ENCODE measurements around the gene IGFN1. TPM values are rescaled to one million over a fixed set of nuclear protein-coding genes. Genes with fewer than 3 reads are reported as not detected.

Gene IGFN1
- total and polyA plus RNA-seq, 2 experiments from 2014 or later: not detected

- TF ChIP-seq, protein P1, sequence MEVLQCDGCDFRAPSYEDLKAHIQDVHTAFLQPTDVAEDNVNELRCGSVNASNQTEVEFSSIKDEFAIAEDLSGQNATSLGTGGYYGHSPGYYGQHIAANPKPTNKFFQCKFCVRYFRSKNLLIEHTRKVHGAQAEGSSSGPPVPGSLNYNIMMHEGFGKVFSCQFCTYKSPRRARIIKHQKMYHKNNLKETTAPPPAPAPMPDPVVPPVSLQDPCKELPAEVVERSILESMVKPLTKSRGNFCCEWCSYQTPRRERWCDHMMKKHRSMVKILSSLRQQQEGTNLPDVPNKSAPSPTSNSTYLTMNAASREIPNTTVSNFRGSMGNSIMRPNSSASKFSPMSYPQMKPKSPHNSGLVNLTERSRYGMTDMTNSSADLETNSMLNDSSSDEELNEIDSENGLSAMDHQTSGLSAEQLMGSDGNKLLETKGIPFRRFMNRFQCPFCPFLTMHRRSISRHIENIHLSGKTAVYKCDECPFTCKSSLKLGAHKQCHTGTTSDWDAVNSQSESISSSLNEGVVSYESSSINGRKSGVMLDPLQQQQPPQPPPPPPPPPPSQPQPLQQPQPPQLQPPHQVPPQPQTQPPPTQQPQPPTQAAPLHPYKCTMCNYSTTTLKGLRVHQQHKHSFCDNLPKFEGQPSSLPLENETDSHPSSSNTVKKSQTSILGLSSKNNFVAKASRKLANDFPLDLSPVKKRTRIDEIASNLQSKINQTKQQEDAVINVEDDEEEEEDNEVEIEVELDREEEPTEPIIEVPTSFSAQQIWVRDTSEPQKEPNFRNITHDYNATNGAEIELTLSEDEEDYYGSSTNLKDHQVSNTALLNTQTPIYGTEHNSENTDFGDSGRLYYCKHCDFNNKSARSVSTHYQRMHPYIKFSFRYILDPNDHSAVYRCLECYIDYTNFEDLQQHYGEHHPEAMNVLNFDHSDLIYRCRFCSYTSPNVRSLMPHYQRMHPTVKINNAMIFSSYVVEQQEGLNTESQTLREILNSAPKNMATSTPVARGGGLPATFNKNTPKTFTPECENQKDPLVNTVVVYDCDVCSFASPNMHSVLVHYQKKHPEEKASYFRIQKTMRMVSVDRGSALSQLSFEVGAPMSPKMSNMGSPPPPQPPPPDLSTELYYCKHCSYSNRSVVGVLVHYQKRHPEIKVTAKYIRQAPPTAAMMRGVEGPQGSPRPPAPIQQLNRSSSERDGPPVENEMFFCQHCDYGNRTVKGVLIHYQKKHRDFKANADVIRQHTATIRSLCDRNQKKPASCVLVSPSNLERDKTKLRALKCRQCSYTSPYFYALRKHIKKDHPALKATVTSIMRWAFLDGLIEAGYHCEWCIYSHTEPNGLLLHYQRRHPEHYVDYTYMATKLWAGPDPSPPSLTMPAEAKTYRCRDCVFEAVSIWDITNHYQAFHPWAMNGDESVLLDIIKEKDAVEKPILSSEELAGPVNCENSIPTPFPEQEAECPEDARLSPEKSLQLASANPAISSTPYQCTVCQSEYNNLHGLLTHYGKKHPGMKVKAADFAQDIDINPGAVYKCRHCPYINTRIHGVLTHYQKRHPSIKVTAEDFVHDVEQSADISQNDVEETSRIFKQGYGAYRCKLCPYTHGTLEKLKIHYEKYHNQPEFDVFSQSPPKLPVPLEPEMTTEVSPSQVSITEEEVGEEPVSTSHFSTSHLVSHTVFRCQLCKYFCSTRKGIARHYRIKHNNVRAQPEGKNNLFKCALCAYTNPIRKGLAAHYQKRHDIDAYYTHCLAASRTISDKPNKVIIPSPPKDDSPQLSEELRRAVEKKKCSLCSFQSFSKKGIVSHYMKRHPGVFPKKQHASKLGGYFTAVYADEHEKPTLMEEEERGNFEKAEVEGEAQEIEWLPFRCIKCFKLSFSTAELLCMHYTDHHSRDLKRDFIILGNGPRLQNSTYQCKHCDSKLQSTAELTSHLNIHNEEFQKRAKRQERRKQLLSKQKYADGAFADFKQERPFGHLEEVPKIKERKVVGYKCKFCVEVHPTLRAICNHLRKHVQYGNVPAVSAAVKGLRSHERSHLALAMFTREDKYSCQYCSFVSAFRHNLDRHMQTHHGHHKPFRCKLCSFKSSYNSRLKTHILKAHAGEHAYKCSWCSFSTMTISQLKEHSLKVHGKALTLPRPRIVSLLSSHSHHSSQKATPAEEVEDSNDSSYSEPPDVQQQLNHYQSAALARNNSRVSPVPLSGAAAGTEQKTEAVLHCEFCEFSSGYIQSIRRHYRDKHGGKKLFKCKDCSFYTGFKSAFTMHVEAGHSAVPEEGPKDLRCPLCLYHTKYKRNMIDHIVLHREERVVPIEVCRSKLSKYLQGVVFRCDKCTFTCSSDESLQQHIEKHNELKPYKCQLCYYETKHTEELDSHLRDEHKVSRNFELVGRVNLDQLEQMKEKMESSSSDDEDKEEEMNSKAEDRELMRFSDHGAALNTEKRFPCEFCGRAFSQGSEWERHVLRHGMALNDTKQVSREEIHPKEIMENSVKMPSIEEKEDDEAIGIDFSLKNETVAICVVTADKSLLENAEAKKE (CRISPR knock-in tag; IDR thresholded peaks at IDR 0.05): no peak
- TF ChIP-seq, protein P2, sequence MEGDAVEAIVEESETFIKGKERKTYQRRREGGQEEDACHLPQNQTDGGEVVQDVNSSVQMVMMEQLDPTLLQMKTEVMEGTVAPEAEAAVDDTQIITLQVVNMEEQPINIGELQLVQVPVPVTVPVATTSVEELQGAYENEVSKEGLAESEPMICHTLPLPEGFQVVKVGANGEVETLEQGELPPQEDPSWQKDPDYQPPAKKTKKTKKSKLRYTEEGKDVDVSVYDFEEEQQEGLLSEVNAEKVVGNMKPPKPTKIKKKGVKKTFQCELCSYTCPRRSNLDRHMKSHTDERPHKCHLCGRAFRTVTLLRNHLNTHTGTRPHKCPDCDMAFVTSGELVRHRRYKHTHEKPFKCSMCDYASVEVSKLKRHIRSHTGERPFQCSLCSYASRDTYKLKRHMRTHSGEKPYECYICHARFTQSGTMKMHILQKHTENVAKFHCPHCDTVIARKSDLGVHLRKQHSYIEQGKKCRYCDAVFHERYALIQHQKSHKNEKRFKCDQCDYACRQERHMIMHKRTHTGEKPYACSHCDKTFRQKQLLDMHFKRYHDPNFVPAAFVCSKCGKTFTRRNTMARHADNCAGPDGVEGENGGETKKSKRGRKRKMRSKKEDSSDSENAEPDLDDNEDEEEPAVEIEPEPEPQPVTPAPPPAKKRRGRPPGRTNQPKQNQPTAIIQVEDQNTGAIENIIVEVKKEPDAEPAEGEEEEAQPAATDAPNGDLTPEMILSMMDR (conservative IDR thresholded peaks at IDR 0.05; ENCODE audit: low read depth in 2 of 2): no peak
- TF ChIP-seq EZH2phosphoT487 (IDR thresholded peaks at IDR 0.05; ENCODE audit: unreplicated experiment) (no peak), CREB1 (CRISPR knock-in tag; IDR thresholded peaks at IDR 0.05; ENCODE audit: low read depth) (no peak), ZNF114 (CRISPR knock-in tag; IDR thresholded peaks at IDR 0.05) (no peak)
Observed at GRCh38 chr1:201143726-201144635, 46.6 kb upstream of the IGFN1 start (continued).

DNA sequence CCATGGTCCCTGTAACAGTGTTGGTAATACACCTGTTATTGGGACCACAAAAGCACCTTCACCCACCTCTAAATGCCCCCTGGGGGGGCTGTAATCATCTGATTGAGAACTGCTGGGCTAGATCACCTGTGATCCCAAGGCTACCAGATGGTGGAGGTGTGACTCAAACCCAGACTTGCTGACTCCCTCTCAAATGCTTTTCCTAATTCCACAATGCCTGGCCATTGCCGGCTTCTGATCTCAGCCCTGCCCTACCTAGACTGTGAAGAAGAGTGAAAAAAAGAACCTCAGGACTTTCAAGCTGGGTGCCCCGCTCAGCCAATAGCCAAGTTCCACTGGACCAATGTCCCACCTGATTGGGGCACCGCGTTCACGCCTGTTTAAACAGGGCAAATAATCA lies 45.9 kb upstream of the IGFN1 start:
- H2AFZ ChIP-seq: no peak overlapping the region
- H3K9me2 ChIP-seq (ENCODE audit: insufficient read depth): no peaks in the 10 kb centered on the region
- Mint-ChIP-seq H3K27ac (no peak overlapping the region), H3K27me3 (ENCODE audit: insufficient read depth, low read depth, poor library complexity) (peaks cover 3% of the 10 kb centered on the region), H3K36me3 (ENCODE audit: low read depth) (peaks cover 94% of the 10 kb centered on the region), H3K4me1 (no peaks in the 10 kb centered on the region), H3K4me3 (no peak overlapping the region), H3K9me3 (no peaks in the 10 kb centered on the region)
- no peaks in the 10 kb centered on the region for H3K79me2 ChIP-seq (replicated peaks; ENCODE audit: insufficient read depth)
- no peaks in the 10 kb centered on the region for H3K27me3 ChIP-seq (ENCODE audit: insufficient read depth)
- no peak overlapping the region for H3K27ac ChIP-seq (ENCODE audit: low read depth)
- ATAC-seq: no peak
- DNase-seq (ENCODE audit: low spot score): no peak
- no peak overlapping the region for H3K4me2 ChIP-seq
- no peaks in the 10 kb centered on the region for H3F3A ChIP-seq (replicated peaks; ENCODE audit: low read depth)
- no peak overlapping the region for H3K4me3 ChIP-seq
- no peaks in the 10 kb centered on the region for H3K4me1 ChIP-seq (ENCODE audit: insufficient read depth)
- H3K36me3 ChIP-seq (ENCODE audit: insufficient read depth): peaks cover 30% of the 10 kb centered on the region
- H4K20me1 ChIP-seq (replicated peaks; ENCODE audit: insufficient read depth): peaks cover 16% of the 10 kb centered on the region; the same call in 1 of the 2 replicates
- TF ChIP-seq, protein P1 (CRISPR knock-in tag; IDR thresholded peaks at IDR 0.05): no peak
- no peak for TF ChIP-seq POLR2AphosphoS5 (IDR thresholded peaks at IDR 0.05; ENCODE audit: low read depth)
